ENCODE results near the gene NCKAP1.
"Not testable (repeated sequence)": the region's sequence is repeated elsewhere in the genome, so short reads cannot be mapped to it uniquely, and the experiment has no call there.

Gene NCKAP1

GRCh38 chr2:182972548-182972942 is 65.7 kb downstream of the NCKAP1 start:
- Histone ChIP-seq H3K4me1 (ENCODE audit: control insufficient read depth in 1 of 2, insufficient read depth in 1 of 2, low read depth in 1 of 2, low read length in 1 of 2) (no peaks in the 10 kb centered on the region), H3K4me3 (ENCODE audit: low read depth in 1 of 2, low read length in 1 of 2) (no peak overlapping the region), H3K27ac (no peak overlapping the region), H3K9me3 (no peaks in the 10 kb centered on the region), H3K27me3 (no peaks in the 10 kb centered on the region), H3K36me3 (no peaks in the 10 kb centered on the region)
- TF ChIP-seq CTCF (IDR thresholded peaks at IDR 0.05): no peak

DNA sequence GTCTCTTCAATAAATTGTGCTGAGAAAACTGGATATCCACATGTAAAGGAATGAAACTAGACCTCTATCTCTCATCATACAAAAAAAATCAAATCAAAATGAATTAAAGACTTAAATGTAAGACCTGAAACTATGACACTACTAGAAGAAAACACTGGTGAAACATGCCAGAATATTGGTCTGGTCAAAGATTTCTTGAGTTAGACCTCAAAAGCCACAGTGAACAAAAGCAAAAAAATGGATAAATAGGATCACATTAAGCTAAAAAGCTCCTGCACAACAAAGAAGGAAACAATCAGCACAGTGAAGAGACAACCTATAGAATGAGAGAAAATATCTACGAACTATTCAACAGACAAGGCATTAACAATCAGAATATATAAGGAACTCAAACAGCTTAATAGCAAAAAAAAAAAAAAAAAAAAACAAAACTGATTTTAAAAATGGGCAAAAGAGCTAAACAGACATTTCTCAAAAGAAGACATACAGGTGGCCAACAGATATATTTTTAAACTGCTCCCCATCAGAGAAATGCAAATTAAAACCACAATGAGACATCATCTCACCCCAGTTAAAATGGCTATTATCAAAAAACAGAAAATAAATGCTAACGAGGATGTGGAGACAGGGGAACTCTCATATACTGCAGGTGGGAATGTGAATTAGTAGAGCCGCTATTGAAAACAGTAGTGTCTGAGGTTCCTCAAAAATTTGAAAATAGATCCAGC is 66.3 kb downstream of the NCKAP1 start:
- Histone ChIP-seq H3K36me3 (no peaks in the 10 kb centered on the region), H3K27me3 (no peaks in the 10 kb centered on the region), H3K4me1 (ENCODE audit: control insufficient read depth in 1 of 2, insufficient read depth in 1 of 2, low read depth in 1 of 2, low read length in 1 of 2) (no peaks in the 10 kb centered on the region), H3K27ac (no peak overlapping the region), H3K4me3 (ENCODE audit: low read depth in 1 of 2, low read length in 1 of 2) (no peak overlapping the region), H3K9me3 (no peaks in the 10 kb centered on the region)
- TF ChIP-seq CTCF (IDR thresholded peaks at IDR 0.05): no peak

- Histone ChIP-seq H3K9me3 (no peaks in the 10 kb centered on the region), H3K36me3 (no peaks in the 10 kb centered on the region), H3K4me1 (ENCODE audit: control insufficient read depth in 1 of 2, insufficient read depth in 1 of 2, low read depth in 1 of 2, low read length in 1 of 2) (no peaks in the 10 kb centered on the region), H3K27ac (no peak overlapping the region), H3K27me3 (no peaks in the 10 kb centered on the region), H3K4me3 (ENCODE audit: low read depth in 1 of 2, low read length in 1 of 2) (no peak overlapping the region)
- no peak for TF ChIP-seq CTCF (IDR thresholded peaks at IDR 0.05)
Observed at GRCh38 chr2:182970486-182970885, 67.8 kb downstream of the NCKAP1 start.

DNA sequence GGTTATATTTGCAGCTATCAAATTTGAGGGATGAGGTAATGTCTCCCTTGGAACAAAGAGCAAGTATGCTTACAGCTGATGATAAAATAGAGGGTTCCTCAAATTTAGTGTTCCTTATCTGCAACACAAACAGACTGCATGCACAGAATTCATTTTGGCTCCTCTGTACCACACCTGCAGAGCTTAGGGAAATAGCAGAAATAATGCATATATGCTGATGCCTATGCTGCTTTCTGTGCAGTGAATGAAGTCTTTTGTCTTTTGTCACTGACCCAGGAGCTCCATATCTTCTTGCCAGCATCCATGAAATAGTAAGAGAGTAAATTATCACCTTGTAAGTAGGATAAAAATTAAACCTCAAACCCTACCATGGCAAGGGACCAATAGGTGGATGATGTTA is 69.8 kb downstream of the NCKAP1 start:
- Histone ChIP-seq H3K4me3 (ENCODE audit: low read depth in 1 of 2, low read length in 1 of 2) (no peak overlapping the region), H3K27me3 (no peaks in the 10 kb centered on the region), H3K4me1 (ENCODE audit: control insufficient read depth in 1 of 2, insufficient read depth in 1 of 2, low read depth in 1 of 2, low read length in 1 of 2) (no peaks in the 10 kb centered on the region), H3K27ac (no peak overlapping the region), H3K36me3 (no peaks in the 10 kb centered on the region), H3K9me3 (no peaks in the 10 kb centered on the region)
- TF ChIP-seq CTCF (IDR thresholded peaks at IDR 0.05): no peak

GRCh38 chr2:182966356-182966755 is 71.9 kb downstream of the NCKAP1 start:
- not testable (repeated sequence) for H3K27ac ChIP-seq; H3K9me3 ChIP-seq; H3K36me3 ChIP-seq; H3K4me1 ChIP-seq (ENCODE audit: control insufficient read depth in 1 of 2, insufficient read depth in 1 of 2, low read depth in 1 of 2, low read length in 1 of 2); H3K4me3 ChIP-seq (ENCODE audit: low read depth in 1 of 2, low read length in 1 of 2); H3K27me3 ChIP-seq

- Histone ChIP-seq H3K27ac (no peak overlapping the region), H3K36me3 (no peaks in the 10 kb centered on the region), H3K27me3 (no peaks in the 10 kb centered on the region), H3K4me3 (ENCODE audit: low read depth in 1 of 2, low read length in 1 of 2) (no peak overlapping the region), H3K9me3 (no peaks in the 10 kb centered on the region), H3K4me1 (ENCODE audit: control insufficient read depth in 1 of 2, insufficient read depth in 1 of 2, low read depth in 1 of 2, low read length in 1 of 2) (no peaks in the 10 kb centered on the region)
- TF ChIP-seq CTCF (IDR thresholded peaks at IDR 0.05): no peak
Observed at GRCh38 chr2:182962641-182963040, 75.6 kb downstream of the NCKAP1 start.

- not testable (repeated sequence) for H3K27ac ChIP-seq; H3K9me3 ChIP-seq; H3K4me3 ChIP-seq (ENCODE audit: low read depth in 1 of 2, low read length in 1 of 2); H3K27me3 ChIP-seq; H3K4me1 ChIP-seq (ENCODE audit: control insufficient read depth in 1 of 2, insufficient read depth in 1 of 2, low read depth in 1 of 2, low read length in 1 of 2); H3K36me3 ChIP-seq
Observed at GRCh38 chr2:182960869-182961268, 77.4 kb downstream of the NCKAP1 start.

All from neutrophil (primary cell).